AG04450 (cell line): ENCODE data around the gene MSH2. TPM values are rescaled to one million over a fixed set of nuclear protein-coding genes. Genes with fewer than 3 reads are reported as not detected.

Experiments used
- CTCF ChIA-PET: fragments of 300-600, 350-600 bp; formaldehyde crosslinking; extraction: SDS; loops from one replicate; lab custom pipeline; 2022; ENCODE audit warnings: antibody characterized with exemption, inconsistent platforms; lab: Charles Lee
- POLR2A ChIA-PET: fragments of 350-600 bp; formaldehyde crosslinking; extraction: SDS; loops from one replicate; lab custom pipeline; 2021; ENCODE audit warnings: antibody characterized with exemption, inconsistent platforms; lab: Yijun Ruan, JAX
- DNase-seq: peaks from one replicate; pipeline ENCODE4 v3.0.0-alpha.2; 2011; ENCODE audit warnings: low read depth, low spot score
- H3K27ac ChIP-seq: one replicate; pipeline ENCODE4 v1.5.1; 2012; ENCODE audit warnings: low read depth, low read length, control low read depth
- H3K27me3 ChIP-seq: one replicate; pipeline ENCODE4 v1.6.0; 2012; ENCODE audit warnings: low read length; ENCODE audit not compliant: control insufficient read depth, insufficient read depth
- H3K4me3 ChIP-seq: 2 replicates; pipeline ENCODE4 v1.5.1; 2011; ENCODE audit warnings: mild to moderate bottlenecking, low read depth, low read length, control low read depth
- H3K9me3 ChIP-seq: 2 replicates; pipeline ENCODE4 v1.5.1; 2012; ENCODE audit warnings: low read length; ENCODE audit not compliant: control insufficient read depth, insufficient read depth
- CTCF ChIP-seq: IDR thresholded peaks from 2 replicates; pipeline ENCODE4 v1.5.1; 2011; ENCODE audit warnings: low read depth, low read length, control low read depth, inconsistent platforms
- polyA plus RNA-seq: library from polyadenylated mRNA; depleted of rRNA; stranded (reverse); fragments of >200 nt; gene quantifications from 2 replicates; pipeline ENCODE4 v1.2.3, GENCODE V29; 2011

Gene MSH2
- polyA plus RNA-seq, 1 experiment = 18.4 TPM

GRCh38 chr2:47487498-47487875 lies 84.5 kb downstream of the MSH2 start:
- no peak for DNase-seq
- CTCF ChIA-PET = interaction anchor here (1.5 kb wide), 1 partner anchor 50 kb away, joined by 5 read pairs; no protein-coding TSS in a partner anchor
- POLR2A ChIA-PET = no interaction called here

GRCh38 chr2:47488870-47489584 lies 86.1 kb downstream of the MSH2 start:
- no peaks in the 10 kb centered on the region for H3K27me3 ChIP-seq
- CTCF ChIA-PET = interaction anchor here (0.7 to 1.7 kb wide), 4 partner anchors 46 to 1670 kb away, joined by 3 to 6 read pairs (median 4); no protein-coding TSS in a partner anchor
- no peak overlapping the region for H3K4me3 ChIP-seq
- POLR2A ChIA-PET = no interaction called here
- H3K9me3 ChIP-seq = no peaks in the 10 kb centered on the region
- DNase-seq = peak; percentile 83
- no peak for TF ChIP-seq CTCF
- peak overlapping the region; percentile 49 for H3K27ac ChIP-seq

More at GRCh38 chr2:47487498-47487875, 84.5 kb downstream of the MSH2 start:
- H3K4me3 ChIP-seq = no peak overlapping the region
- no peak for TF ChIP-seq CTCF
- H3K27me3 ChIP-seq = no peaks in the 10 kb centered on the region
- H3K27ac ChIP-seq = no peak overlapping the region
- H3K9me3 ChIP-seq = no peaks in the 10 kb centered on the region

- DNase-seq = no peak
- ChIA-PET CTCF (interaction anchor here (1.3 to 1.7 kb wide), 2 partner anchors 44 to 277 kb away, joined by 4 to 6 read pairs; no protein-coding TSS in a partner anchor), POLR2A (interaction anchor here (0.7 kb wide), 1 partner anchor 275 kb away, joined by 4 read pairs; no protein-coding TSS in a partner anchor)
These were observed 87.5 kb downstream of the MSH2 start for GRCh38 chr2:47490406-47490805.

GRCh38 chr2:47493317-47494035 lies 90.5 kb downstream of the MSH2 start:
- no peak for TF ChIP-seq CTCF
- H3K4me3 ChIP-seq = no peak overlapping the region
- DNase-seq = no peak
- ChIA-PET CTCF (interaction anchor here (0.6 kb wide), 1 partner anchor 1899 kb away, joined by 4 read pairs; no protein-coding TSS in a partner anchor), POLR2A (no interaction called here)
- no peak overlapping the region for H3K27ac ChIP-seq
- no peaks in the 10 kb centered on the region; the same call in 1 of the 2 replicates for H3K9me3 ChIP-seq
- H3K27me3 ChIP-seq = no peaks in the 10 kb centered on the region

More at GRCh38 chr2:47490406-47490805, 87.5 kb downstream of the MSH2 start:
- no peaks in the 10 kb centered on the region; the same call in 1 of the 2 replicates for H3K9me3 ChIP-seq
- H3K27ac ChIP-seq = no peak overlapping the region
- no peak for TF ChIP-seq CTCF
- no peaks in the 10 kb centered on the region for H3K27me3 ChIP-seq
- H3K4me3 ChIP-seq = no peak overlapping the region
